Measurements from ENCODE around the gene S100A2.
A peak's percentile ranks its signal among the peaks of the same experiment; 100 is the strongest.

Gene S100A2

DNA sequence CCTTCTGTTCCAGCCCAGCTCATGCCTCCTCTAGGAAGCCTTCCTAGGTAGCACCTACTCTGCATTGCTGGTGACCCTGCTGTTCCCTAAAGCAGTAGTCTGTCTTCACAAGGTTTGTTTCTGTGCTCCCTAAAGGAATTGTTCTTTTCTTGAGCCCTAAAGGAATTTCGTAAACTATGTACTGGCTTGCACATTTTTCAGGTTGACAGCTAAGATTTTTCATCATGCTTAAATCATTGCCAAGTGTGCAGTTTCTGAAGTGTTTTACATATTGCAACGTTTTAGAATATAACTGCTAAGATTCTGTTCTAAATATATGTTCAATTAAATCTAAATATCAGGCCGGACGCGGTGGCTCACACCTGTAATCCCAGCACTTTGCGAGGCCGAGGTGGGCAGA, 34.2 kb upstream of the S100A2 start:
- Histone ChIP-seq H3K9me3 (replicated peaks in 1 of 2; ENCODE audit: control insufficient read depth in 2 of 2, insufficient read depth in 1 of 2, low read depth in 1 of 2, low read length in 2 of 2) (peaks cover 0 to 2% of the 10 kb centered on the region in 2 donors), H4K8ac (ENCODE audit: low read depth, low read length) (no peak overlapping the region), H3K27me3 (ENCODE audit: control insufficient read depth in 3 of 3, insufficient read depth in 3 of 3, low read depth in 1 of 3, low read length in 3 of 3) (no peaks in the 10 kb centered on the region), H3K36me3 (replicated peaks in 1 of 2; ENCODE audit: control insufficient read depth in 2 of 2, insufficient read depth in 2 of 2, low read length in 2 of 2) (no peaks in the 10 kb centered on the region), H2BK120ac (ENCODE audit: low read depth, low read length) (no peak overlapping the region), H3K4ac (ENCODE audit: low read length) (no peak overlapping the region), H2AK5ac (ENCODE audit: low read depth, low read length) (no peak overlapping the region), H3K9ac (ENCODE audit: low read depth, low read length, poor library complexity) (no peak overlapping the region), H2BK12ac (ENCODE audit: low read length) (no peak overlapping the region), H4K91ac (ENCODE audit: low read depth, low read length, poor library complexity) (no peak overlapping the region), H2AFZ (ENCODE audit: low read length) (no peak overlapping the region), H3K79me1 (ENCODE audit: low read depth, low read length) (no peaks in the 10 kb centered on the region), H2BK5ac (ENCODE audit: low read length) (no peak overlapping the region), H3K4me2 (ENCODE audit: insufficient read depth, low read length, poor library complexity, severe bottlenecking) (no peak overlapping the region), H3K4me3 (ENCODE audit: low read length in 2 of 2) (no peak overlapping the region), H2BK15ac (ENCODE audit: low read length) (no peak overlapping the region), H3K14ac (ENCODE audit: low read length) (no peak overlapping the region), H3K4me1 (ENCODE audit: control insufficient read depth in 2 of 2, insufficient read depth in 1 of 2, low read depth in 1 of 2, low read length in 2 of 2) (peaks cover 0 to 7% of the 10 kb centered on the region in 2 donors), H3K18ac (ENCODE audit: low read length) (no peak overlapping the region), H3K23ac (ENCODE audit: low read depth, low read length, poor library complexity) (no peak overlapping the region), H3K27ac (replicated peaks; ENCODE audit: low read length) (no peak overlapping the region)
- WGBS, 2 donors (ENCODE audit: extremely low coverage in 2 of 2, insufficient read length in 2 of 2, insufficient replicate concordance in 1 of 2): no CpG with 5 or more reads among the region's 7 CpGs
- DNase-seq (ENCODE audit: low spot score): no peak

DNA sequence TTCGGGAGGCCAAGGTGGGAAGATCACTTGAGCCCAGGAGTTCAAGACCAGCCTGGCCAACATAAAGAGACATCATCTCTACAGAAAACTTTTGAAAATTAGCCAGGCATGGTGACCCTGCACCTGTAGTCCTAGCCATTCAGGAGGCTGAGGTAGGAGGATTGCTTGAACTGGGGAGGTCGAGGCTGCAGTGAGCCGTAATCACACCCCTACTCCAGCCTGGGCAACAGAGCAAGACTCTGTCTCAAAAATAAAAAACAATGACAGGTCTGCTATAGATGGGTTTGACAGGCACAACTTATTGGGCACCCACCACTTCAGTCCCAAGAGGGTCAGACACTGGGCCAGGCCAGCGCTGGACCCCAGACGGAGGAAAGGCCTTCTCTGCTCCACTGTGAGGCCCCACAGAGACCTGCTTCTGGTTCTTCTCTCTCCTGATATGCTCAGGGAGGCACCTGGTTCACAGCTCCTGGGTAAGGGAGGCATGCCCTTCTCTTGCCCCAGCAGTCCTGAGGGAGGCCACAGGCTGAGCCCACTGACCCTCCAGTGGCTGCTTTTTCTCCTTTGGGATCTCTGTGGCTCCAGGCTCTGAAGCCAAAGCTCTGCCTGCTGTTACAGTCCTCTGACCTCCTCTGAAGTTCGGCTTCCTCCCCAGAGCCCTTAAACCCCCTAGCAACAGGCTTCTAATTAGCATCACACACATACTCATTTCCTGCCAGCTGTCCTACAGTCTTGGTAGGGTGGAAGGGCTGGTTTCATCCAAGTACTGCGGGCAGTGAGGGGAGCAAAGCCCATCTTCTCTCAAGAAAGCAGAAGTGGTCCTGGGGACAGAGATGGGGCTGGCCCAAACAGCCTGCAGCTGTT, 32.9 kb upstream of the S100A2 start:
- H4K8ac ChIP-seq (ENCODE audit: low read depth, low read length): no peak overlapping the region
- peaks cover 0 to 2% of the 10 kb centered on the region in 2 donors for H3K9me3 ChIP-seq (replicated peaks in 1 of 2; ENCODE audit: control insufficient read depth in 2 of 2, insufficient read depth in 1 of 2, low read depth in 1 of 2, low read length in 2 of 2)
- H2AK5ac ChIP-seq (ENCODE audit: low read depth, low read length): no peak overlapping the region
- WGBS, 2 donors (ENCODE audit: extremely low coverage in 2 of 2, insufficient read length in 2 of 2, insufficient replicate concordance in 1 of 2): no CpG with 5 or more reads among the region's 7 CpGs
- no peak overlapping the region for H3K4me2 ChIP-seq (ENCODE audit: insufficient read depth, low read length, poor library complexity, severe bottlenecking)
- no peaks in the 10 kb centered on the region for H3K27me3 ChIP-seq (ENCODE audit: control insufficient read depth in 3 of 3, insufficient read depth in 3 of 3, low read depth in 1 of 3, low read length in 3 of 3)
- H2BK120ac ChIP-seq (ENCODE audit: low read depth, low read length): no peak overlapping the region
- no peak overlapping the region for H2BK15ac ChIP-seq (ENCODE audit: low read length)
- peak overlapping the region; percentile 78 for H2AFZ ChIP-seq (ENCODE audit: low read length)
- H3K14ac ChIP-seq (ENCODE audit: low read length): no peak overlapping the region
- no peak overlapping the region for H3K9ac ChIP-seq (ENCODE audit: low read depth, low read length, poor library complexity)
- no peaks in the 10 kb centered on the region for H3K79me1 ChIP-seq (ENCODE audit: low read depth, low read length)
- no peak overlapping the region for H3K23ac ChIP-seq (ENCODE audit: low read depth, low read length, poor library complexity)
- no peak overlapping the region for H3K4me3 ChIP-seq (ENCODE audit: low read length in 2 of 2)
- no peak overlapping the region for H2BK5ac ChIP-seq (ENCODE audit: low read length)
- H2BK12ac ChIP-seq (ENCODE audit: low read length): no peak overlapping the region
- H3K18ac ChIP-seq (ENCODE audit: low read length): no peak overlapping the region
- no peak overlapping the region for H3K4ac ChIP-seq (ENCODE audit: low read length)
- H3K36me3 ChIP-seq (replicated peaks in 1 of 2; ENCODE audit: control insufficient read depth in 2 of 2, insufficient read depth in 2 of 2, low read length in 2 of 2): no peaks in the 10 kb centered on the region
- no peak for DNase-seq (ENCODE audit: low spot score)
- H4K91ac ChIP-seq (ENCODE audit: low read depth, low read length, poor library complexity): no peak overlapping the region
- no peak overlapping the region for H3K27ac ChIP-seq (replicated peaks; ENCODE audit: low read length)
- peaks cover 0 to 7% of the 10 kb centered on the region in 2 donors for H3K4me1 ChIP-seq (ENCODE audit: control insufficient read depth in 2 of 2, insufficient read depth in 1 of 2, low read depth in 1 of 2, low read length in 2 of 2)

DNA sequence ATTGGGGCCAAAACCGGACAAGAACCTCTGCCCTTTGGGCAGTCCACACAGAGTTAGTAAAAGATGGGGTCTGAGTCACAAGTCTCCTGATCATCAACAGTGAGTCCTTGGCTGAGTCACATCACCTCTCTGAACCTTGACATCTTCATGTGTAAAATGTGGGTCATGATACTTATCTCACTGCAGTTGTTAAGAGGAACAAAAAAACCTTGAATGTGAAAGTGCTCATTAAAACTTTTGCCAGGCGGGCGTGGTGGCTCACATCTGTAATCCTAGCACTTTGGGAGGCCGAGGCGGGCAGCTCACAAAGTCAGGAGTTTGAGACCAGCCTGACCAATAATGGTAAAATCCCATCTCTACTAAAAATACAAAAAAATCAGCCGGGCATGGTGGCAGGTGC, 31.6 kb upstream of the S100A2 start:
- Histone ChIP-seq H3K27me3 (ENCODE audit: control insufficient read depth in 3 of 3, insufficient read depth in 3 of 3, low read depth in 1 of 3, low read length in 3 of 3) (no peaks in the 10 kb centered on the region), H3K36me3 (replicated peaks in 1 of 2; ENCODE audit: control insufficient read depth in 2 of 2, insufficient read depth in 2 of 2, low read length in 2 of 2) (no peaks in the 10 kb centered on the region), H4K8ac (ENCODE audit: low read depth, low read length) (no peak overlapping the region), H3K4ac (ENCODE audit: low read length) (no peak overlapping the region), H3K79me1 (ENCODE audit: low read depth, low read length) (no peaks in the 10 kb centered on the region), H2BK120ac (ENCODE audit: low read depth, low read length) (no peak overlapping the region), H3K4me2 (ENCODE audit: insufficient read depth, low read length, poor library complexity, severe bottlenecking) (no peak overlapping the region), H3K4me1 (ENCODE audit: control insufficient read depth in 2 of 2, insufficient read depth in 1 of 2, low read depth in 1 of 2, low read length in 2 of 2) (peaks cover 0 to 15% of the 10 kb centered on the region in 2 donors), H2BK15ac (ENCODE audit: low read length) (no peak overlapping the region), H3K23ac (ENCODE audit: low read depth, low read length, poor library complexity) (no peak overlapping the region), H3K9ac (ENCODE audit: low read depth, low read length, poor library complexity) (no peak overlapping the region), H2AK5ac (ENCODE audit: low read depth, low read length) (no peak overlapping the region), H2BK12ac (ENCODE audit: low read length) (no peak overlapping the region), H4K91ac (ENCODE audit: low read depth, low read length, poor library complexity) (no peak overlapping the region), H3K9me3 (replicated peaks in 1 of 2; ENCODE audit: control insufficient read depth in 2 of 2, insufficient read depth in 1 of 2, low read depth in 1 of 2, low read length in 2 of 2) (peaks cover 0 to 2% of the 10 kb centered on the region in 2 donors), H3K4me3 (ENCODE audit: low read length in 2 of 2) (no peak overlapping the region), H3K27ac (replicated peaks; ENCODE audit: low read length) (no peak overlapping the region), H2BK5ac (ENCODE audit: low read length) (no peak overlapping the region), H2AFZ (ENCODE audit: low read length) (no peak overlapping the region), H3K18ac (ENCODE audit: low read length) (no peak overlapping the region), H3K14ac (ENCODE audit: low read length) (no peak overlapping the region)
- WGBS, 2 donors (ENCODE audit: extremely low coverage in 2 of 2, insufficient read length in 2 of 2, insufficient replicate concordance in 1 of 2): no CpG with 5 or more reads among the region's 6 CpGs
- no peak for DNase-seq (ENCODE audit: low spot score)

DNA sequence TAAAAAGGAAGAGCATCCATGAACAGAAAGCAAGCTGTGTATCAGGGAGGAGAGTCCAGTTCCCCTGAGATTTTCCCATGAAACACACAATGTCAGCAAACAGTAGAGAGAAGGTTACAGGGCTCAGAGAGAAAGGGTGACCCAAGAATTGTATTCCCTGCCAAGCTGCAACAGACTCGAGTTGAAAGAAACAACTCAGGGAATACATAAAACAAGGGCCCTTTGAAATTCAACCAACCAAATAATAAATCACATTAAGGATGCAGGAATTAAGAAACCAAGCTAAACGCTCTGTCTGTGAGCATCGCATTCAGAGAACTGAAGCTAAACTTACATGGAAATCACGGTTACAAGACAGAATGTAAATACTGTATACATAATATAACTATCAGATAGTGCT, 27.1 kb upstream of the S100A2 start:
- no peak overlapping the region for H3K23ac ChIP-seq (ENCODE audit: low read depth, low read length, poor library complexity)
- H2AK5ac ChIP-seq (ENCODE audit: low read depth, low read length): no peak overlapping the region
- no peak overlapping the region for H3K4ac ChIP-seq (ENCODE audit: low read length)
- H3K9me3 ChIP-seq (replicated peaks in 1 of 2; ENCODE audit: control insufficient read depth in 2 of 2, insufficient read depth in 1 of 2, low read depth in 1 of 2, low read length in 2 of 2): no peaks in the 10 kb centered on the region
- no peak overlapping the region for H3K27ac ChIP-seq (replicated peaks; ENCODE audit: low read length)
- H3K27me3 ChIP-seq (ENCODE audit: control insufficient read depth in 3 of 3, insufficient read depth in 3 of 3, low read depth in 1 of 3, low read length in 3 of 3): no peaks in the 10 kb centered on the region
- peaks cover 0 to 8% of the 10 kb centered on the region in 2 donors for H3K4me1 ChIP-seq (ENCODE audit: control insufficient read depth in 2 of 2, insufficient read depth in 1 of 2, low read depth in 1 of 2, low read length in 2 of 2)
- H4K91ac ChIP-seq (ENCODE audit: low read depth, low read length, poor library complexity): no peak overlapping the region
- no peak overlapping the region for H2BK12ac ChIP-seq (ENCODE audit: low read length)
- no peak overlapping the region for H3K14ac ChIP-seq (ENCODE audit: low read length)
- no peak overlapping the region for H4K8ac ChIP-seq (ENCODE audit: low read depth, low read length)
- H2BK15ac ChIP-seq (ENCODE audit: low read length): no peak overlapping the region
- H2BK120ac ChIP-seq (ENCODE audit: low read depth, low read length): no peak overlapping the region
- no peak overlapping the region for H2BK5ac ChIP-seq (ENCODE audit: low read length)
- no peak overlapping the region for H3K18ac ChIP-seq (ENCODE audit: low read length)
- H3K4me3 ChIP-seq (ENCODE audit: low read length in 2 of 2): no peak overlapping the region
- no peak for DNase-seq (ENCODE audit: low spot score)
- no peaks in the 10 kb centered on the region for H3K79me1 ChIP-seq (ENCODE audit: low read depth, low read length)
- H3K4me2 ChIP-seq (ENCODE audit: insufficient read depth, low read length, poor library complexity, severe bottlenecking): no peak overlapping the region
- H3K36me3 ChIP-seq (replicated peaks in 1 of 2; ENCODE audit: control insufficient read depth in 2 of 2, insufficient read depth in 2 of 2, low read length in 2 of 2): no peaks in the 10 kb centered on the region
- peak overlapping the region; percentile 37 for H2AFZ ChIP-seq (ENCODE audit: low read length)
- H3K9ac ChIP-seq (ENCODE audit: low read depth, low read length, poor library complexity): no peak overlapping the region
- no CpG with 5 or more reads among the region's 4 CpGs for WGBS, 2 donors (ENCODE audit: extremely low coverage in 2 of 2, insufficient read length in 2 of 2, insufficient replicate concordance in 1 of 2)

Measured in neuronal stem cell (in vitro differentiated cells).